ENCODE data around the gene CLEC20A.
"Not testable (repeated sequence)": the region's sequence is repeated elsewhere in the genome, so short reads cannot be mapped to it uniquely, and the experiment has no call there.

CLEC20A gene

DNA sequence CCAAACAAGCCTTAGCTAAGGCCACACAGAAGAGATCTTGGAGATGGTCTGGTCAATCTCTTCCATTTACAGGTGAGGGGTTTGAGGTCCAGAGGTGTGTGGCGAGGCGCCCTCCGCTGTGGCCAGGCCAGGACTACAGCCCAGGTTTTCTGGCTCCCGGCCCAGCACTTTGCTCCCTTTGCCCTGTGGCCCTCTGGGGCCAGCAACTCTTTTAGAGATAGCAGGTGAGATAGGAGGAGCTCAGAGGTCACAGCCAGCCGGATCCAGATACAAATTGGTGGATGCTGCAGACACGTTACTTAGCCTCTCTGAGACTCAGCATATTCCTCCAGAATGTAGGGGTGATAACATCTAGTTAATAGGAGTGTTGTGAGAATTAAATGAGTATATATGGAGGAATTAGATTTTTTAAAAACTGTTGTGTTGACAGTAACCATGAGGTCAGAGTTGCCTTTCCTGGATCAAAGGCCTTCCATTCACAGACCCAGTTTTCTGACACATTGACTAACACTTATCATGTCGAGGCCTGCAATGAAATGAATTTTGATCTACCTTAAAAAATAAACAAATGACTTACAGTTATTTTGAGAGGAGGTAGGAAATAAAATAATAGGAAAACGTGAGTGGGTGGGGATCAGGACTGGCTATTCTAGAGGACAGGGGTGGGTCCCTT lies 32.7 kb upstream of the CLEC20A start:
- no peak for DNase-seq (ENCODE audit: low read depth in 2 of 2)

- no peak for DNase-seq (ENCODE audit: low read depth in 2 of 2)
Measured at GRCh38 chr1:178528953-178529335, 32.2 kb upstream of the CLEC20A start.

GRCh38 chr1:178528228-178528952 lies 31.6 kb upstream of the CLEC20A start:
- DNase-seq (ENCODE audit: low read depth in 2 of 2), result no peak

DNA sequence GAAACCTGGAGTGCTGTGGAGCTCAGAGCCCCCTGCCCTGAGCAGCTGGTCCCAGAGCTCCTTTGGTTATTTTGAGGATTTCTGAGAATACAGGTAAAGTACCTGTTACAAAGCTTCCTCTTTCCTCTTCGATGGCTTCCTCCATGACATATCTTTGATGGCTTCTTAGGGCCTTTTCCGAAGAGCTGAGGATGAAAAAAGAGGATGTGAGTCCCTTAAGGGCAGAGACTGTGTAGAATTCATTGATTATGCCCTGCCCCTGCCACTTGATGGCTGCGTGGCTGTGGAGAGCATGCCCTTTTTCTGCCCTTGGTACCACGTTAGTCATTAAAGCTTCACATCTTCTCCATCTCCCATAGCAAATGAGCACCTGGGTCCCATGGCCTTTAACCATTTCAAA lies 30.4 kb upstream of the CLEC20A start:
- no peak for DNase-seq (ENCODE audit: low read depth in 2 of 2)

DNA sequence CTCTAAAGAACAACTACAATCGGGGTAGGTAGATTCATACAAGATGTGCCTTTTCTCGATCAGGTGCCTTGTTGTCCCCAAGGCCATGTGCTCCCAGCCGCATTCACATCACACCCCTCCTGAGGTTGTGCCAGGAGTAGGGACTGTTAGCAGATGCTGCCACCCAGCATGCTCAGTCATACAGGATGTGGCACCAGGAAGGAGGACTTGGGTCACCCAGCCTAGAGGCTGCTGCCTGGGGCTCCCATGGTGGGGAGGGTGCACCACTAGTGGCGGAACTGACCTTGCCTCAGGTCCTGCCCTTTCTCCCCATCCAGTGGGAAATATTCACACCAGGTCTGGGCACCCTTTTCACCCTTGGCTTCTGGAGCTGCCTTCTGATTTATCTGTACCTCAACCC lies 24.5 kb upstream of the CLEC20A start:
- DNase-seq (ENCODE audit: low read depth in 2 of 2), result no peak

DNA sequence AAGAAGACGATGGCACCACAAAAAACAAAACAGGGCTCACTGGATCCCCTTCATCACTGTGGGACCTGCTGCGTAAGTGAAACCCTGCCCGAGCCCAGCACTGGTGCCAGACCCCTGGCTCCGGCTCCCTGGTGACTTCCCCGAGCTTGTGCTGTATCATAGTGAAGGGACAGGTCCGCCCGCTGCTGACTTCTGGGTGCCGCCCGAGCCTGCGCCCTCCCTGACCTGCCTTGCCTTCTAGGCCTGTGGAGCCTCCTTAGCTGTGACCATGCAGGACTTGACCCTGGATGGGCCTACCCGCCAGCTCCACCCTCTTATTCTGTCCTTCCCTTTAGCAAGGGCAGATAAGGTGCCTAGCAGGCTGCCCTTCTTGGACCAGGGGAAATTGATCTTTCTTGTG lies 24.0 kb upstream of the CLEC20A start:
- no peak for DNase-seq (ENCODE audit: low read depth in 2 of 2)

- DNase-seq (ENCODE audit: low read depth in 2 of 2), result no peak
Measured at GRCh38 chr1:178518894-178519293, 22.1 kb upstream of the CLEC20A start.

GRCh38 chr1:178516110-178516509 lies 19.3 kb upstream of the CLEC20A start:
- DNase-seq (ENCODE audit: low read depth in 2 of 2), result no peak

- DNase-seq (ENCODE audit: low read depth in 2 of 2), result no peak
Measured at GRCh38 chr1:178513278-178513983, 16.7 kb upstream of the CLEC20A start.

DNA sequence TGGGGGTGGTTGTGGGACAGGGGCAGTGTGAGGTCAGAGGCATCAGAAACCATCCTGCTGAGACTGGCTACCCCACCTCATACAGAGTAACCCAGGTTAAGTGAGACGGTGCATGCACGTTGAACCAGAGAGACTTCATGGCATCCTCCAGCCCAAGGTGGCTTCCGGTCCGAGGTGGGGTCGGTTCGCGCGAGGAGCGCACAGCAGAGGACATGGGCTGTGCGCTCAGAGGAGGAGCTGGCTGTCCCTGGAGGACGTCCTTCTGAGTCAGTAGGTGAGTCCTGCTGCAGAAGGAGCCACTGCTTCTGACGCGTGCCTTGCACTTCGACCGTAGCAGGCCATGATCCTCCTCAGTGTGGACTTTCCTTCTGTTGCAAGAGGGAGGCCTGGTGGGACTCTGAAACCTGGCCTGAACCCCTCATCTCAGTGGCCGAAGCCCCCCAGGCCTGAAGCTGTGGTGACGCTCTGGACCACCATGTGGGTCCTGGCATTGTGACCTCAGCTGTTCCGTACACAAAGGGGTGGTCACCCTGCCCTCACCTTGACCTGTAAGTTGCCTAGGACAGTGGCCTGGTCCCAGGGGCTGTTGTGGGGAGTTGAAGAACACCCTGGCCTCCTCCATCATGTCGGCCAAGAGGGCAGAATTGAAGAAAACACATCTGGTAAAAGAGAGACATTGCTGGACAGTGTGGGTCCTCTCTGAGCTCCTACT lies 16.0 kb upstream of the CLEC20A start, which contains the start of gene TEX35:
TEX35 (plus strand) TSS at position 544 of the 712 bp plus-strand sequence; CDS start at position 624, 80 bp downstream.
- DNase-seq (ENCODE audit: low read depth in 2 of 2), result no peak

DNA sequence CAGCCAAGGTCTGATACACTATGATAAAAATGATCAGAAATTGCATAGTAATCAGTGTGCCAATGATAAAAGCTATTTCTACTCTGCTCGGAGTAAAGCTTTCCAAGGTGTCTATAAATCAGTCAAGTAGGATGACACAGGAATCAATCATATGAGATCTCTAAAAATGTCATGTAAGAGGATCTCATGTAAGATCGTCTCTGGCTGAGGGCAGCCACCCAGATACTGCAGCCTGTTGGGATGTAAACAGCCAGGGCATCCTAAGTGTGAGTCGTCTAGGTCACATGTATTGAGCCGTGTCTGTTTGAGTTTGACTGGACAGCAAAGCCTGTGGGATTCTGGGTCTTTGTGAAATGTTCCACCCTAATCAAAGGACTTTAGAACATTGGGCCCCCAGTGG lies 13.4 kb upstream of the CLEC20A start:
- DNase-seq (ENCODE audit: low read depth in 2 of 2), result no peak

DNA sequence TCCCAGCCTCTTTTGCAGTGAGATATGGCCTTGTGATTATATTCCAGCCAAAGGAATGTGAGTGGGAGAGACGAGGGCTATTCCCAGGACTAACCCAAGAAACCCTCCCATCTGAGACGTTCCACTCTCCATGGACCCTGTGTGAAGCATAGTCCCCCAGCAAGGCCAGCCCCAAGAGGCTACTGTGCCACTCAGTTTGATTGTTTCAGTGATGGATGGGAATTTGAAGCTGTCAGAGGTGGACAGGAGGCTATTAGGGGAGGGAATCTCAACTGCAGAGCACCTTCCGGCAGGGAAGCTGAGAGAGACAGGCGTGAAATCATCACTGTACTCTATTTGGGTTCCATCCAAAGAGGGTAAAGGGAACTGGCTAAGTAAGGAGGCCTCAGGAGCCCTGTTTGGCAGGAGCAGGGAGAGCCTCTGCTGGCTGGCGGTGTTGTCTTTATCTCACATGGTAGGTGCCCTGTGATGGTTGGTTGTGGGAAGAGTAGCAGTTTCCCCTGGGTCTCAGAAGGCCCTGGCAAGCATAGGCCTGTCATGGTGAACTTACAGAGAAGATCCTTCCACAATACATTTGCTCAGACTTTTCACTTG lies 12.7 kb upstream of the CLEC20A start:
- no peak for DNase-seq (ENCODE audit: low read depth in 2 of 2)

GRCh38 chr1:178506669-178507068 lies 9.9 kb upstream of the CLEC20A start:
- DNase-seq (ENCODE audit: low read depth in 2 of 2), result no peak

- DNase-seq (ENCODE audit: low read depth in 2 of 2), result no peak
Measured at GRCh38 chr1:178506177-178506576, 9.4 kb upstream of the CLEC20A start.

GRCh38 chr1:178504286-178504685 lies 7.5 kb upstream of the CLEC20A start:
- DNase-seq (ENCODE audit: low read depth in 2 of 2), result no peak

DNA sequence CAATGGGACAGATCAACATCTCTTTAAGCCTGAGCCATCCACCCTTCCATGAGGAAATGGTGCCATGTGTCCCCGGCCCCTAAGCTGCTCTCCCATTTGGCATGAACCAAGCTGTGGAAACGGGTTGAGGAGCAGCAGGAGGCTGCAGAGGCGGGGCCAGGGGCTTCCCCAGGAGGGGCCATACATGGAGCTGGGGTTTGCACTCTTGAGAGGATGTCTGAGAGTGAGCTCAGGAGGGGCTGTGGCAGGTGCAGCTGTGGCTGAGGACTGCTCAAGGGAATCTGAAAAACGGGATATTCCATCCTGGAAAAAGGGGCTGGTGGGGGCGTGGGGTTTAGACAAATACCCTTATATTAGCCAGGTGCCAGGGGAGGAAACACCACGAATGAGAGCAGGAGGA lies 7.1 kb upstream of the CLEC20A start:
- DNase-seq (ENCODE audit: low read depth in 2 of 2), result no peak

DNA sequence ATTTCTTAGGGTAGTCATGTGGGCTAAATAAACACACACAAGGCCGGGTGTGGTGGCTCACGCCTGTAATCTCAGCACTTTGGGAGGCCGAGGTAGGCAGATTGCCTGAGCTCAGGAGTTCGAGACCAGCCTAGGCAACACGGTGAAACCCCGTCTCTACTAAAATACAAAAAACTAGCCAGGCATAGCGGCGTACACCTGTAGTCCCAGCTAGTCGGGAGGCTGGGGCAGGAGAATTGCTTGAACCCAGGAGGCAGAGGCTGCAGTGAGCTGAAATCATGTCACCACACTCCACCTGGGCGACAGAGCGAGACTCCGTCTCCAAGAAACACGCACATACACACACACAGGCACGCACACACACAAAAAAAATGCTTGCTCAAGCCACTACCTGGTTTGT lies 6.6 kb upstream of the CLEC20A start:
- not testable (repeated sequence) for DNase-seq (ENCODE audit: low read depth in 2 of 2)

DNA sequence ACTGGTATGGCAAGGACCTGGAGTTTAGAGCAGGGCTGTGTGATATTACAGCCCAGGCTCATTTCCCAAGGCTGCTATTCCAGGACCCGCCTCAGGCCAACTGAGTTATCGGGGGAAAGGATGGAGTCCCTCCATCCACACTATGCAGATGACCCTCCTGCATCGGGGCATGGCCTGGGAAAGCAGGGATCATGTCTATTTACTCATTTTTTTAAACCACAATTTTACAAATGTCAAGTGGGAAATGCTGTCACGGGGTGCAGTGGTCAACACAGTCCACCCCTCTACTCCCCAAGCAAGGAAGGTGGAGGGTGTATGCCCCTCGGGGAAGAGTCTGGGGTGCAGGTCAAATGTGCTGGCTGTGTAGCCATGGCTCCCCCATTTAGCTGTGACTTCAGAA lies 6.1 kb upstream of the CLEC20A start:
- no peak for DNase-seq (ENCODE audit: low read depth in 2 of 2)

DNA sequence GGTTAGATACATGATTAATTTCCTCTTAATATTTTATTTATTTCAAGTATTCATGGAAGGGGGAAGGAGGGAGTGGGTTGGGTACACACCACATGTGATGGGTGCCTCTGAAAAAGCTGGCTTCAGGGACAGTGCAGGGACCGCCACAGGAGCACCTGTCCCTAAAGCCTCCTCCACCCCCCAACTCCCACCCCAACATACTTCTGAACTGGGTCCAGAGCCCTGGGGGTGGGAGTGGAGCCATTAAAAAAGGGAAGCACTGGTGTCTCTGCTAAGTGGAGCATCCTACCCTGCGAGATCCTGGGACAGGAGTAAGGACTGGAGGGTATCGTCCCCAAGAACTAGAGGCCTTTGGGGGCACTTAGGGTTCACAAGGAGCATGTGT lies 5.6 kb upstream of the CLEC20A start:
- DNase-seq (ENCODE audit: low read depth in 2 of 2), result no peak

DNA sequence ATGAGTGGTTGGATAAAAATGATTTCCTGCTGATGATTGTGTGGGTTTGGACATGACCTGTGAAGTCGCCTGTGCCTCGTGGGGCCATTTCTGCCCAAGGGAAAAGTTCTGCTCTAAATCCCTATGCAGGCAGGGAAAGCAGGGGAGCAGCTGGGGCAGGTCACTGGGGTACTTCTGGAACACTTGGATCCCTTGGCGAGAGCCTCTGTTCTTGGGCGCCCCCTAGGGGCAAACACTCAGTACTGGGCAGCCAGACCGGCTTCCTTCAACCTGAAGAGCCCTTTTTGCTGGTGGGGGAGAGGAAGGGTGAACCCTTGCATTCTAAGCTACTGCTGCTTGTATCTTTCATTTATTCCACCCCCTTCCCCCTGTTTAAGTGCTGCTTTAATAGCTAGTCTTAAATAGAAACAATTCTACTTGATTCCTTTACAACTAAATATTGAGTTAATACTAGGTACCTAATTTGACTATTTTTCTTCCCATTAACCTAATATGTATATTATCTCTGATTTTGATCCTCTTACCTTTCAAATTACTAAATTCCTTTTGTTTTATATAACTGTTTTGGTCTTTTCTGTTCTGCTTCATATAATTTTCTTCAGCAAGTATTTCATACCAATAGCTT lies 5.1 kb upstream of the CLEC20A start:
- DNase-seq (ENCODE audit: low read depth in 2 of 2), result peak in 1 of 2 donors; percentile 5

GRCh38 chr1:178500936-178501554 lies 4.3 kb upstream of the CLEC20A start:
- DNase-seq (ENCODE audit: low read depth in 2 of 2), result no peak
